ENCODE results near the gene AASDH. TPM values are rescaled to one million over a fixed set of nuclear protein-coding genes. Genes with fewer than 3 reads are reported as not detected.

The AASDH gene
- total RNA-seq, 1 donor from 2014 or later, result 7.3 TPM

DNA sequence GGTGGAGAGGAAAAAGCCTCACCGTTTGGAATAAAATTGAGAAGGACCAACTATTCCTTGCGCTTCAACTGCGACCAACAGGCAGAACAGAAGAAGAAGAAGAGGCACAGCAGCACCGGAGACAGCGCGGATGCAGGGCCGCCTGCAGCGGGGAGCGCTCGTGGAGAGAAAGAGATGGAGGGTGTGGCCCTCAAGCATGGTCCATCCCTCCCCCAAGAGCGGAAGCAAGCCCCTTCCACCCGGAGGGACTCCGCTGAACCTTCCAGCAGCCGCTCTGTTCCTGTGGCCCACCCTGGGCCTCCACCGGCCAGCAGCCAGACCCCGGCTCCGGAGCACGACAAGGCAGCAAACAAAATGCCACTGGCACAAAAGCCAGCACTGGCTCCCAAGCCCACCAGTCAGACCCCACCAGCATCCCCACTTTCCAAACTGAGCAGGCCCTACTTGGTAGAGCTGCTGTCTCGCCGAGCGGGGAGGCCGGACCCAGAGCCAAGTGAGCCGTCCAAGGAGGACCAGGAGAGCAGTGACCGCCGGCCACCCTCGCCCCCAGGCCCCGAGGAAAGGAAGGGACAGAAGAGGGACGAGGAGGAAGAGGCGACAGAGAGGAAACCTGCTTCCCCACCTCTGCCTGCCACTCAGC lies 71.2 kb downstream of the AASDH start:
- FAIRE-seq (no peak), DNase-seq (ENCODE audit: low read depth) (no peak)
- Histone ChIP-seq H3K27ac (ENCODE audit: low read depth, low read length) (no peak overlapping the region), H3K79me2 (ENCODE audit: insufficient read depth, low read length) (no peaks in the 10 kb centered on the region), H4K20me1 (ENCODE audit: insufficient read depth, low read length) (no peaks in the 10 kb centered on the region), H3K36me3 (ENCODE audit: insufficient read depth, low read length) (no peaks in the 10 kb centered on the region), H3K4me3 (ENCODE audit: insufficient read depth, low read depth, low read length) (no peak overlapping the region), H3K4me2 (ENCODE audit: low read length) (no peak overlapping the region), H3K9ac (ENCODE audit: low read length) (no peak overlapping the region), H3K4me1 (ENCODE audit: insufficient read depth, low read length) (no peaks in the 10 kb centered on the region), H2AFZ (ENCODE audit: low read depth, low read length) (no peak overlapping the region), H3K9me3 (ENCODE audit: insufficient read depth, low read depth, low read length) (no peaks in the 10 kb centered on the region), H3K27me3 (ENCODE audit: insufficient read depth, low read length) (no peaks in the 10 kb centered on the region)
- Mint-ChIP-seq H3K27ac (ENCODE audit: unreplicated experiment) (no peak overlapping the region), H3K27me3 (ENCODE audit: low read depth, unreplicated experiment) (no peaks in the 10 kb centered on the region), H3K4me1 (ENCODE audit: low read depth, unreplicated experiment) (no peaks in the 10 kb centered on the region), H3K9me3 (ENCODE audit: unreplicated experiment) (no peaks in the 10 kb centered on the region), H3K4me3 (ENCODE audit: unreplicated experiment) (no peak overlapping the region), H3K36me3 (ENCODE audit: low read depth, unreplicated experiment) (peaks cover 10% of the 10 kb centered on the region)
- TF ChIP-seq, protein P1, sequence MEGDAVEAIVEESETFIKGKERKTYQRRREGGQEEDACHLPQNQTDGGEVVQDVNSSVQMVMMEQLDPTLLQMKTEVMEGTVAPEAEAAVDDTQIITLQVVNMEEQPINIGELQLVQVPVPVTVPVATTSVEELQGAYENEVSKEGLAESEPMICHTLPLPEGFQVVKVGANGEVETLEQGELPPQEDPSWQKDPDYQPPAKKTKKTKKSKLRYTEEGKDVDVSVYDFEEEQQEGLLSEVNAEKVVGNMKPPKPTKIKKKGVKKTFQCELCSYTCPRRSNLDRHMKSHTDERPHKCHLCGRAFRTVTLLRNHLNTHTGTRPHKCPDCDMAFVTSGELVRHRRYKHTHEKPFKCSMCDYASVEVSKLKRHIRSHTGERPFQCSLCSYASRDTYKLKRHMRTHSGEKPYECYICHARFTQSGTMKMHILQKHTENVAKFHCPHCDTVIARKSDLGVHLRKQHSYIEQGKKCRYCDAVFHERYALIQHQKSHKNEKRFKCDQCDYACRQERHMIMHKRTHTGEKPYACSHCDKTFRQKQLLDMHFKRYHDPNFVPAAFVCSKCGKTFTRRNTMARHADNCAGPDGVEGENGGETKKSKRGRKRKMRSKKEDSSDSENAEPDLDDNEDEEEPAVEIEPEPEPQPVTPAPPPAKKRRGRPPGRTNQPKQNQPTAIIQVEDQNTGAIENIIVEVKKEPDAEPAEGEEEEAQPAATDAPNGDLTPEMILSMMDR (IDR thresholded peaks at IDR 0.05; ENCODE audit: insufficient read depth, low read depth, low read length), result no peak
- TF ChIP-seq EZH2 (IDR thresholded peaks at IDR 0.05; ENCODE audit: insufficient read depth, low read length), result no peak

DNA sequence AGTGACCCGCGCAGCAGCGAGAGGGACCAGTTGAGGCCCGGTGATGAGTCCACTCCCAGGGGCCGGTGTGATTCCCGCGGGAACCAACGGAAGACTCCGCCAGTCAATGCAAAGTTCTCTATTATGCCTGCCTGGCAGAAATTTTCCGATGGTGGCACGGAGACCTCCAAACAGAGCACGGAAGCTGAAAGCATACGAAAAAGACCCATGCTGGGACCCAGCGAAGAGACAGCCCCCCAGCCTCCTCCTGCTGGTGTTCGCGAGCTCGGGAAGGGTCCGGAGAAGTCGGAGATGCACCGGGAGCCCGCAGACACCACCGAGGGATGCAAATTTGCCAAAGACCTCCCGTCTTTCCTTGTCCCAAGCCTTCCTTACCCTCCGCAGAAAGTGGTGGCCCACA lies 71.7 kb downstream of the AASDH start:
- DNase-seq (ENCODE audit: low read depth), result no peak
- H3K4me1 Mint-ChIP-seq (ENCODE audit: low read depth, unreplicated experiment), result no peaks in the 10 kb centered on the region
- Histone ChIP-seq H3K9ac (ENCODE audit: low read length) (no peak overlapping the region), H3K27me3 (ENCODE audit: insufficient read depth, low read length) (no peaks in the 10 kb centered on the region), H3K4me2 (ENCODE audit: low read length) (no peak overlapping the region), H3K36me3 (ENCODE audit: insufficient read depth, low read length) (no peaks in the 10 kb centered on the region), H3K9me3 (ENCODE audit: insufficient read depth, low read depth, low read length) (no peaks in the 10 kb centered on the region), H3K79me2 (ENCODE audit: insufficient read depth, low read length) (no peaks in the 10 kb centered on the region), H3K4me1 (ENCODE audit: insufficient read depth, low read length) (no peaks in the 10 kb centered on the region), H2AFZ (ENCODE audit: low read depth, low read length) (no peak overlapping the region), H3K27ac (ENCODE audit: low read depth, low read length) (no peak overlapping the region), H3K4me3 (ENCODE audit: insufficient read depth, low read depth, low read length) (no peak overlapping the region), H4K20me1 (ENCODE audit: insufficient read depth, low read length) (no peaks in the 10 kb centered on the region)
- TF ChIP-seq, protein P1 (IDR thresholded peaks at IDR 0.05; ENCODE audit: insufficient read depth, low read depth, low read length), result no peak
- no peak for TF ChIP-seq EZH2 (IDR thresholded peaks at IDR 0.05; ENCODE audit: insufficient read depth, low read length)
- FAIRE-seq, result no peak
- H3K4me3 Mint-ChIP-seq (ENCODE audit: unreplicated experiment), result no peak overlapping the region
- no peaks in the 10 kb centered on the region for H3K27me3 Mint-ChIP-seq (ENCODE audit: low read depth, unreplicated experiment)
- H3K9me3 Mint-ChIP-seq (ENCODE audit: unreplicated experiment), result no peaks in the 10 kb centered on the region
- no peak overlapping the region for H3K27ac Mint-ChIP-seq (ENCODE audit: unreplicated experiment)
- H3K36me3 Mint-ChIP-seq (ENCODE audit: low read depth, unreplicated experiment), result peaks cover 10% of the 10 kb centered on the region

DNA sequence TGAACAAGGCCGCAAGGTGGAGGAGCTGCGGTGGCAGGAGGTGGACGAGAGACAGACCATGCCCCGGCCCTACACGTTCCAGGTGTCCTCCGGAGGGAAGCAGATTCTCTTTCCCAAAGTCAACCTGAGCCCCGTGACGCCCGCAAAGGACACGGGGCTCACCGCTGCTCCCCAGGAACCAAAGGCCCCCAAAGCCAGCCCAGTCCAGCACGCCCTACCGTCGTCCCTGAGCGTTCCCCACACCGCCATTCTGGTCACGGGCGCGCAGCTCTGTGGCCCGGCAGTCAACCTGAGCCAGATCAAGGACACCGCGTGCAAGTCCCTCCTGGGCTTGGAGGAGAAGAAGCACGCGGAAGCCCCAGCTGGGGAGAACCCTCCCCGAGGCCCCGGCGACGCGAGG lies 72.2 kb downstream of the AASDH start:
- Mint-ChIP-seq H3K4me1 (ENCODE audit: low read depth, unreplicated experiment) (no peaks in the 10 kb centered on the region), H3K27ac (ENCODE audit: unreplicated experiment) (no peak overlapping the region), H3K9me3 (ENCODE audit: unreplicated experiment) (no peaks in the 10 kb centered on the region), H3K27me3 (ENCODE audit: low read depth, unreplicated experiment) (no peaks in the 10 kb centered on the region), H3K4me3 (ENCODE audit: unreplicated experiment) (no peak overlapping the region), H3K36me3 (ENCODE audit: low read depth, unreplicated experiment) (peaks cover 8% of the 10 kb centered on the region)
- Histone ChIP-seq H3K4me1 (ENCODE audit: insufficient read depth, low read length) (no peaks in the 10 kb centered on the region), H4K20me1 (ENCODE audit: insufficient read depth, low read length) (no peaks in the 10 kb centered on the region), H3K27ac (ENCODE audit: low read depth, low read length) (no peak overlapping the region), H2AFZ (ENCODE audit: low read depth, low read length) (no peak overlapping the region), H3K4me3 (ENCODE audit: insufficient read depth, low read depth, low read length) (no peak overlapping the region), H3K36me3 (ENCODE audit: insufficient read depth, low read length) (no peaks in the 10 kb centered on the region), H3K9me3 (ENCODE audit: insufficient read depth, low read depth, low read length) (no peaks in the 10 kb centered on the region), H3K4me2 (ENCODE audit: low read length) (no peak overlapping the region), H3K9ac (ENCODE audit: low read length) (no peak overlapping the region), H3K79me2 (ENCODE audit: insufficient read depth, low read length) (no peaks in the 10 kb centered on the region), H3K27me3 (ENCODE audit: insufficient read depth, low read length) (no peaks in the 10 kb centered on the region)
- DNase-seq (ENCODE audit: low read depth), result no peak
- no peak for TF ChIP-seq EZH2 (IDR thresholded peaks at IDR 0.05; ENCODE audit: insufficient read depth, low read length)
- TF ChIP-seq, protein P1 (IDR thresholded peaks at IDR 0.05; ENCODE audit: insufficient read depth, low read depth, low read length), result no peak
- no peak for FAIRE-seq
